ENCODE measurements around the gene FAM13A. TPM values are rescaled to one million over a fixed set of nuclear protein-coding genes. Genes with fewer than 3 reads are reported as not detected.

FAM13A gene
- total RNA-seq, 2 experiments from 2014 or later = 2.4 to 3.2 TPM

DNA sequence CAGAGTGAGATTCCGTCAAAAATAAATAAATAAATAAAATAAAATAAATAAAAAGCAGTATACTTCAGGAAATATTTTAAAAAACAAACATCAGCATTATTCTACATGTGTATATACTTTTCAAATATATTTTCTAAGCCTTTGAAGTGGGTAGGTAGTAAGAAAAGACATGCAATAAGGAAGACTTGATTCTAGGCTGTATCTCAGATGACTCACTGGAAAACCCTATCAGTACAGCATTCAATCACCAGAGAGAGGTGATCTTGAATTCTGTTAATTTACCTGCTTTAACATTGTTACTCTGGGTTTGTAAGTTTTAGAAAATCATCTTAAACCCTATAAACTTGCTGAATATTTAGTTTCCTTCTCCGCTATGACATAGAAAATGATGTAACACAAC, 252.8 kb downstream of the FAM13A start:
- H3K27me3 Mint-ChIP-seq = peaks cover 5% of the 10 kb centered on the region
- no peaks in the 10 kb centered on the region for H3K9me3 Mint-ChIP-seq
- H3K4me3 Mint-ChIP-seq = no peak overlapping the region
- DNase-seq = no peak
- H3K36me3 Mint-ChIP-seq = no peaks in the 10 kb centered on the region
- no peak overlapping the region for H3K27ac Mint-ChIP-seq
- H3K4me1 Mint-ChIP-seq = peaks cover 10% of the 10 kb centered on the region

DNA sequence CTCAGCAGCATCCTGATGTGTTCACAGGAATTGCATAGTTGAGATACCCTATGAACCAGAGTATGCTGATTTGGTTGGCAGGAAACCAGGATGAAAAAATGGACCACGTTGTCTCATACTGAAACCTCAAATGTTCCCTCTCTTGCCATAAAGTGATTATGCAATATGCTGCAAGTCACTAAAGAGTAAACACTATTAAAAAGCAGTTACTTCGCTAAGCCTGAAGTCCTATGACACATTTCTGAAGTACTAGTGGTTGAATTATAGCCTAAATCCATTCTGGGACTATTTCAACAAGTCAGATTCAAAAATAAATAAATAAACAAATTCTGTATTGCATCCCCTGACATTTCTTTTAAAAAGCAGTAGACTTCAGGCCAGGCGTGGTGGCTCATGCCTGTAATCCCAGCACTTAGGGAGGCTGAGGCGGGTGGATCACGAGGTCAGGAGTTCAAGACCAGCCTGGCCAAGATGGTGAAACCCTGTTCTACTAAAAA, 253.3 kb downstream of the FAM13A start:
- no peaks in the 10 kb centered on the region for H3K9me3 Mint-ChIP-seq
- peaks cover 10% of the 10 kb centered on the region for H3K4me1 Mint-ChIP-seq
- peaks cover 5% of the 10 kb centered on the region for H3K27me3 Mint-ChIP-seq
- peak; percentile 23 for DNase-seq
- H3K4me3 Mint-ChIP-seq = no peak overlapping the region
- peak overlapping the region; percentile 34 for H3K27ac Mint-ChIP-seq
- no peaks in the 10 kb centered on the region for H3K36me3 Mint-ChIP-seq

DNA sequence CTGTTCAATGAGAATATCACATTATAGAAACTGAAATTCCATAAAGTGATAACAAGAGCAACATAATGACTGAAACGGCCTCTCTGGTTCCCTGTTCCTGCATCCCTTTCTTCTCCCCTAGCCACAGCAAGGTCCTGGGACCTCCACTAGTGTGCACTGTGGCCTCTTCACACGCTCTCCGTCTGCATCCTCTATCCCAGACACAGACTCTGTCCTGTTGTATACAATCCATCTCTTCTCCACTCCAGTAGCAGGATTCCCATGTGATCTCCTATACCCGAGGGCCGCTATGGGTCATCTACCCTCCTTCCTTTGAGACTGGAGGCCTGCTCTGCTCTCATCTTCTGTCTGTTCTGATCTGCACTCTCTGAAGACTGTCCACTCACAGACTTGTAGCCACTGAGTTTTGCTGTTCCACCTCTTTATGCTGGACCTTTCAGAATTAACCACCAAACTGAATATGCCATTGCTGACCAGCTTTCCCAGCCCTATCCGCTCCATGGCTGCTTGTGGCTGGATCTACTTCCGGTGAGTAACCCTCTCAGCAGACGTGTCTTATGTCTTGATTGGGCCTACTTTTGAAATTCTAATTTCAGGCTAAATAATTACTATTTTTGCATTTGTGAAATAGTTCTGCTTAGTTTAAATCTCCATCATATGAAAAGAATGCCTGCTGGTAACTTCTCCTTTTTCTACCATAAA, 254.2 kb downstream of the FAM13A start:
- Mint-ChIP-seq H3K4me1 (peaks cover 10% of the 10 kb centered on the region), H3K27me3 (peaks cover 15% of the 10 kb centered on the region), H3K9me3 (no peaks in the 10 kb centered on the region), H3K27ac (no peak overlapping the region), H3K36me3 (no peaks in the 10 kb centered on the region), H3K4me3 (no peak overlapping the region)
- DNase-seq = no peak

DNA sequence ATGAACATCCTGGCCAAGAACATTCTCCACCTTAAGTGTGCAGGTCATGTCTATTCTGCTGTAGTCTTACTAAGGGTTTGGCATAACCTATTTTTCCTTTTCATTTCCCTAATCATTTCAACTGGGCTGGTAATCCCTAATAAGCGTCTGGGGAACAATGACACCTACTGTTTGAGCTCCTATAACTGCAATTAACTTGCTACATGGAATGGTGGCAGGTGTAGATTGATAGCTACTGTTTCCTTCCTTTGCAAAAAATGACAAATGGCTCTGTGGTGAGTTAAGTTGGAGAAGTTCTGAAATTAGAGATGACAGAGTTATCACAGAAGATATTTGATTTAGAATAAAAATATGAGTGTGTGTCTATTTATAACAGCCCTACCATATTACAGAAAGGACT, 254.8 kb downstream of the FAM13A start:
- H3K27me3 Mint-ChIP-seq = peaks cover 18% of the 10 kb centered on the region
- H3K9me3 Mint-ChIP-seq = no peaks in the 10 kb centered on the region
- peaks cover 10% of the 10 kb centered on the region for H3K4me1 Mint-ChIP-seq
- H3K36me3 Mint-ChIP-seq = peaks cover 2% of the 10 kb centered on the region
- DNase-seq = no peak
- no peak overlapping the region for H3K4me3 Mint-ChIP-seq
- H3K27ac Mint-ChIP-seq = no peak overlapping the region

DNA sequence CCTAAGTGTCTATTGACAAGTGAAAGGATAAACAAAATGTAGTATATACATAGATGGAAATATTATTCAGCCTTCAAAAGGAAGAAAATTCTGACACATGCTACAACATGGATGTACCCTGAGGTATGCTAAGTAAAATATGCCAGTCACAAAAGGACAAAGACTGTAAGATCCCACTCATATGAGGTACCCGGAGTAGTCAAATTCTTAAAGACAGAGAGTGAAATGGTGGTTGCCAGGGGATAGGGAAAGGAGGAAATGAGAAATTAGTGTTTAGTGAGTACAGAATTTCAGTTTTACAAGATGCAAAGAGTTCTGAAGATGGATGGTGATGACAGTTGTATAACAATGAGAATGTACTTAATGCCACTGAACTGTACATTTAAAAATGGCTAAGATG, 257.1 kb downstream of the FAM13A start:
- Mint-ChIP-seq H3K4me1 (peaks cover 10% of the 10 kb centered on the region), H3K27ac (no peak overlapping the region), H3K9me3 (peaks cover 1% of the 10 kb centered on the region), H3K4me3 (no peak overlapping the region), H3K36me3 (peaks cover 2% of the 10 kb centered on the region), H3K27me3 (peaks cover 18% of the 10 kb centered on the region)
- no peak for DNase-seq

DNA sequence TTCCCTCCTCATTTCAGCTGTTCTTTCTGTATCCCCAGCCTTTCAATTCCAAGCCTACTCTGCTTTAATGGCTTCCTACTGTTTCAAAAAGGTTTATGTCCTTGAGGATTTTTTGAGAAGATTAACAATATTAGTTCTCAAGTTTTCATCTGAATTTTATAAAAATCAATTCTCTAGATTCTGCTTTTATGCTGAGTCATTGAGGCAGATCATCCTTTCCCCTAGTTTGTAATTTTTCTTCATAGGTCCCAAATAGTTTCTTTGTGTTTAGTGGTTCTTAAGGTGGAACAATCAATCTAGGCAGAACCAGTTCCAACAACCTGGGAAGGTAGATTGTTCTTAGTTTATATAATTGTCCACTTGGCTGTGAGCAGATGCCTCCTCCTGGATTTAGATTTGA, 259.3 kb downstream of the FAM13A start:
- no peak overlapping the region for H3K4me3 Mint-ChIP-seq
- peaks cover 18% of the 10 kb centered on the region for H3K27me3 Mint-ChIP-seq
- peaks cover 2% of the 10 kb centered on the region for H3K36me3 Mint-ChIP-seq
- peaks cover 7% of the 10 kb centered on the region for H3K4me1 Mint-ChIP-seq
- DNase-seq = no peak
- peaks cover 1% of the 10 kb centered on the region for H3K9me3 Mint-ChIP-seq
- H3K27ac Mint-ChIP-seq = no peak overlapping the region

DNA sequence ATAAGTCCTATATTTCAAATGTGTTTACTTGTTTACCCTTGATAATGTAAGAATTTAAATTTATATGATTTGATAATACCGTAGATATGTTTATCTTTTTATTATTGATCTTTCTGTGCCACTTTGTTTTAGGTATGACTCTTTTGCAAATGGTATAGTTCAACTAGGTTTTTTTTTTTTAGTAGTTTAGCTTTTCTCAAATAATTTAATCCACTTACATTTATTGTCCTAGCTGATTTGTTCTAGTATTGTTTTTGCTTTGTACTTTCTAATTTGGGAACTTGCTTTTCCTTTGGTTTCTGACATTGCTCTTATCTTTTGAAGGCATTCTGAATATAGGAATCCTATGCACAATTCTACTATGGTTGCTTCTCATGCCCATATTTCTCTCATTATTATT, 260.4 kb downstream of the FAM13A start:
- H3K27ac Mint-ChIP-seq = no peak overlapping the region

DNA sequence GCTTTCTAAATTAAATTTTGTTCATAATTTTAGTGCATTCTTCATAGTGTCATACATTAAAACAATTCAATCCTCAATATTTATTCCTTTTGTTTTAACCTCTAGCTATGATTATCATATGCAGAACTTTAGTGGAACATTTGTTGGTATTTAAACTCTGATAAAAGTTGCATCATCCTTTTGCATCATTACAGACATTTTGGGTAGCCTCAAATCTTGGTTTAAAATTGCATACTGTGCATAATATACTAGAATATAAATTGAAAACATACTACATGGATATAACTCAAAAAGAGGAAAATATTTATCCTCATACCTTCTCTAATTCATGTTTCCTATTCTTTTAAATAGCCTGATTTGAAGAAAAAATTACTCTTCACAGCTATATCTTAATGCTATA, 262.0 kb downstream of the FAM13A start:
- Mint-ChIP-seq H3K9me3 (peaks cover 1% of the 10 kb centered on the region), H3K36me3 (peaks cover 2% of the 10 kb centered on the region), H3K27me3 (peaks cover 18% of the 10 kb centered on the region), H3K4me3 (no peak overlapping the region), H3K27ac (no peak overlapping the region), H3K4me1 (peaks cover 17% of the 10 kb centered on the region)
- no peak for DNase-seq

More for the DNA sequence above, 260.4 kb downstream of the FAM13A start:
- Mint-ChIP-seq H3K36me3 (peaks cover 2% of the 10 kb centered on the region), H3K4me1 (peaks cover 17% of the 10 kb centered on the region), H3K4me3 (no peak overlapping the region), H3K27me3 (peaks cover 18% of the 10 kb centered on the region), H3K9me3 (peaks cover 1% of the 10 kb centered on the region)
- no peak for DNase-seq

DNA sequence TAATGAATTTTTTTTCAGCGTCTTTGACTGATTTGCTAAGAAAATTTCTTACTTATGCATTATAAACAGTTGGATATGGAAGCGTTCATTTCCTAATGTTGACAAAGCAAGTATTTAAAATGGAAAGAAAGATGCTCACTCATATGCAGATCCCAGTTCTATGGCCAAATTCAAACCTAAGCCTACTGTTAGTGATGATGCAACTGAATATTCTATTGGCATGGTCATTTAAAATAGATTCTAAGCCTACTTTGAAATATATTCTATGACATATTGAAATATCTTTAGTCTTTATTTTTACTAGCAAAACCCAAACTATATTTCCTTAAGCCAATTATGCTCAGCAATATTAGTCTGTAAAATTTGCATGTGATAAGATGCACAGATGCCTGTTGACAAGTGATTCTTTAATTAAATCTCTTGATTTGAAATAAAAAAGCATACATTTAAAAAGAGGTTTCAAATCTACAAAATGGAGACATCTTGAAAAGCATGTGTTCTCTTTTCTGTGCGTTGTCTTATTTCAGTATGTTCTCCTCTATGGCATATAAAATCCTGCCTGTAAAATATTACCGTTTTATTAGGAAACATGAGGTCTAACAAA, 262.8 kb downstream of the FAM13A start:
- DNase-seq = no peak
- H3K27ac Mint-ChIP-seq = no peak overlapping the region
- H3K4me3 Mint-ChIP-seq = no peak overlapping the region
- peaks cover 2% of the 10 kb centered on the region for H3K36me3 Mint-ChIP-seq
- peaks cover 17% of the 10 kb centered on the region for H3K4me1 Mint-ChIP-seq
- peaks cover 13% of the 10 kb centered on the region for H3K27me3 Mint-ChIP-seq
- peaks cover 1% of the 10 kb centered on the region for H3K9me3 Mint-ChIP-seq

DNA sequence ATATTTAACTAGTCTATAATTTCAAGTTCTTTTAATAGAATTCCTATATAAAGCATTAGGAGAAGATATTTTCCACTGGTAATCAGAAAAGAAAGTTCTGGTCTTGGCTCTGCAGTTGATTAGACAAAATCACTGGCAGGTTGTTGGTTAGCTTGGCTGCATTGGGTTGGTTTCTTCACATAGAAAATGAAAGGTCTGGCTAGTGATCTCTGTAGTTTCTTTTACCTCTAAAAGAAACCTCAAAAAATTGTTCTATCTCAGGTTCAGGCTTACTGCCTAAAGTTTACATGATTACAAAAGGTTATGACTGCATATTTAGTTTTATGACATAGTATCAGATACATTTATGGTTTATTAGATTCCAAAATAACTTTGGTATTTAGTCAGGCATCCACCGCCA, 263.5 kb downstream of the FAM13A start:
- Mint-ChIP-seq H3K9me3 (peaks cover 1% of the 10 kb centered on the region), H3K36me3 (peaks cover 2% of the 10 kb centered on the region), H3K27ac (no peak overlapping the region), H3K4me1 (peaks cover 17% of the 10 kb centered on the region), H3K4me3 (no peak overlapping the region), H3K27me3 (peaks cover 11% of the 10 kb centered on the region)
- DNase-seq = no peak

DNA sequence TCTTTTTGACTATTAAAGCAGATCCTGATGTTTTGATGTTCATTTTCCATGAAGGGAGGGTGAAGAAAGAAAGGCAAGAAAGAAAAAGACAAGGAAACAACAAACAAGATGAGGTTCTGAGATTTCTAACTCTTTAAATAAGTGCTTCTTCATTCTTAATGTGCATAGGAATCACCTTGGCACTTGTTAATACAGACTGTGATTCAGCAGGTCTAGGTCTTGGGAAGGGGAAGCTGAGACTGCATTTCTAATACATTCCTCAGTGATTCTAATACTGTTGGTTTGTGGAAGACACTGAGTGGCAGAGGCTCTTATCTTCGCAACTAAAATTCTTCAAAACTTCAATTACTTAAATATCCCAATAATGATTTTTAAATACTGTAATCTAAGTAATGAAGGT, 264.2 kb downstream of the FAM13A start:
- Mint-ChIP-seq H3K9me3 (peaks cover 1% of the 10 kb centered on the region), H3K4me3 (no peak overlapping the region), H3K36me3 (peaks cover 2% of the 10 kb centered on the region), H3K27ac (no peak overlapping the region), H3K27me3 (peaks cover 5% of the 10 kb centered on the region), H3K4me1 (peaks cover 17% of the 10 kb centered on the region)
- DNase-seq = no peak

DNA sequence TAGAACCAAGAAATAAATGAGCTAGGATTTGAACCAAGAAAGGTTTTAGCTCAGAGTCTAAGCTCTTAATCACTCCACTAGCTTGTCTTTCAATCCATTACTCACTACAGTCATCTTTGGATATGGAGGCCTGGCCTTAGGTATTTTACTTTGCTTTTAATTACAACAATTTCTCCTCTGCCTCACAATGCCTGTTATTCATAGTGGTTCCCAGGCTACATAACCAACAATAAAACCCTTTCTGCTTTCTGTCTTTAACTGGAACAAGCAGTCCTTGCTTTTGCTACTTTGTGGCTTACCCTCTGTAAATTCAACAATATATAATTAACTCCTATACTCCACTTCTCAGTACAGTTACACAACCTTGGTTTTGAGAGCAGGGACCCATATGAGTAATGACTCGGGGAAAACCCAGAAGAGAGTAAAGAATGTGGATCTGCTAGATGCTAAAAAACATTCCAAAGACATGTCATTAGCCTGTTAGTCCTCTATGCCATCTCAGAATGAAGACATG, 264.7 kb downstream of the FAM13A start:
- Mint-ChIP-seq H3K36me3 (no peaks in the 10 kb centered on the region), H3K27ac (peak overlapping the region; percentile 57), H3K4me3 (no peak overlapping the region), H3K4me1 (peaks cover 17% of the 10 kb centered on the region), H3K9me3 (peaks cover 1% of the 10 kb centered on the region), H3K27me3 (no peaks in the 10 kb centered on the region)
- DNase-seq = no peak

DNA sequence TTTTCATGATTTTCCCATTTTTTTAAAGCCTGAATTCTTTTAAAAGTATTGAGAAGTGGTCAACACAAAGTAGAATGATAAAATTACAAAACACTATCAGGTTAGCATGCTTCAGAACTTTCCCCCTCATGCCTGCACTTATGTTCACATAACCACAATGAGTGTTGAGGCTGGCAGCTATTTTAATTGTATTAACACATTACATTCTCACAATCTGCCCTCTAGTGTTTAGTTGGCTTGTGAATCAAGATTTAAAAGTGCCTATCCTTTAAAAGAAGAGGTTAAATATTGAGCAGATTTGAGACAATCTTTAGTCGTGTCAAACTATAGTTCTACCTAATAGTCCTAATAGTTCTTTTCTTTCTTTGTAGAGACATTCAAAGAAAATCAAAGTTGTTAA, 265.7 kb downstream of the FAM13A start:
- no peak overlapping the region for H3K27ac Mint-ChIP-seq
- no peaks in the 10 kb centered on the region for H3K36me3 Mint-ChIP-seq
- H3K9me3 Mint-ChIP-seq = no peaks in the 10 kb centered on the region
- H3K4me1 Mint-ChIP-seq = peaks cover 17% of the 10 kb centered on the region
- no peak for DNase-seq
- no peaks in the 10 kb centered on the region for H3K27me3 Mint-ChIP-seq
- H3K4me3 Mint-ChIP-seq = no peak overlapping the region

DNA sequence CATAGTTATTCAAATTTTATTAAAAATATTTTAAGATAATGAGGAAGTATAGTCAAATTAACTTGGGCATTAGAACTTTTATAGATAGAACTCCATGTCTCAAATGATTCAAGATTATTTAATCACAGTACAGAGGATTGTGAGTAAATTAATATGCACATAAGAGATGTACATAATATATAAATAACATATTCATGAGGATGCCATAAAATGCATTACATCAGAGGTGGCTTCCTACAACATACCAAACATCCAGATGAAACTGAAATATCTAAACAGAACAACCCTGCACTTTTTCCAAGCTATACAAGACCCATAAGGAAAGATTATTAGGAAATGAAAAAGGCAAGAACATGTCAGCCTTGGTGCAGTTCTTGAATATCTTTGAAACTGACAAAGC, 268.1 kb downstream of the FAM13A start:
- Mint-ChIP-seq H3K4me1 (peaks cover 17% of the 10 kb centered on the region), H3K27me3 (no peaks in the 10 kb centered on the region), H3K36me3 (no peaks in the 10 kb centered on the region), H3K27ac (no peak overlapping the region), H3K9me3 (no peaks in the 10 kb centered on the region), H3K4me3 (no peak overlapping the region)
- no peak for DNase-seq

DNA sequence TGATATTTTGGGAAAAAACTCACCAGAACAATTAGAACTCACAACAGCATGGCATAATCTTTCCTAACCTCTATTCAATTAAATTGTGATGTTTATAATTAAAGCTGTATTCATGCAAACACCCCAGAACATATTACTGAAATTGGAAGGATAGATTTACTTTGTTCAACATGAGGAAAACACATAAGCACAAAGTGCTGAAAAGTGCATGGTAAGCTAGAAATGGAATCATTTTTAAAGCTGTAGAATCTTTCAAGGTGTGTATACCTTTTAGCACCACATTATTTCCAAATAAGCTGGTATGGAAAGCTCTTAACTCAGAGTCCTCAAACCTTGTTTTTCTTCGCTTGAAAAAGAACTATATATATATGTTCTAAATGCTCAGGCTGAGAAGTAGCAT, 268.6 kb downstream of the FAM13A start:
- Mint-ChIP-seq H3K27ac (no peak overlapping the region), H3K9me3 (no peaks in the 10 kb centered on the region), H3K4me1 (peaks cover 14% of the 10 kb centered on the region), H3K36me3 (no peaks in the 10 kb centered on the region), H3K27me3 (no peaks in the 10 kb centered on the region), H3K4me3 (no peak overlapping the region)
- DNase-seq = no peak

DNA sequence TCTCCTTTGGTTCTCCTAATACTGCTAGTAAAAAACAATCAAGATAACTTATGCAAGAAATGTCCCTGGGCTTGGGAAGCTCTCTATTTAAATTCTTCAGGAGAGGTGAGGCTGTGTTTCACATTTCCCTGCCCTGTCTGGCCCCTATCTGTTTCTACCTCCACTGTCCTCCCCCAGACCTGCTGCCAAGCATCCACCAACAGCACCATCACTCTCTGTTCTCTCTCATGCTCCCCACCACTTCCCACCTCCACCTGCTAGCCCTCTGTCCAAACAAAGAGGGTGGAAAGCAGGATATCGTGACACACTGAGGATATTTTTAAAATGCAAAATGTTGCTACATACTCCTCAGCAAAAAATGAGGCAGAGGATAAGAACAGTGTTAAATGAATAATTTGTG, 271.0 kb downstream of the FAM13A start:
- no peak overlapping the region for H3K4me3 Mint-ChIP-seq
- H3K4me1 Mint-ChIP-seq = no peaks in the 10 kb centered on the region
- no peaks in the 10 kb centered on the region for H3K36me3 Mint-ChIP-seq
- H3K9me3 Mint-ChIP-seq = no peaks in the 10 kb centered on the region
- no peak for DNase-seq
- no peaks in the 10 kb centered on the region for H3K27me3 Mint-ChIP-seq
- H3K27ac Mint-ChIP-seq = no peak overlapping the region

Measured in activated naive CD8-positive, alpha-beta T cell treated with anti-CD3 and anti-CD28 coated beads for 36 hours (primary cell).